ENCODE measurements around the gene HOXD12.

The HOXD12 gene

GRCh38 chr2:176147800-176148496 lies 48.4 kb downstream of the HOXD12 start:
- no peak for DNase-seq (ENCODE audit: low spot score)

DNA sequence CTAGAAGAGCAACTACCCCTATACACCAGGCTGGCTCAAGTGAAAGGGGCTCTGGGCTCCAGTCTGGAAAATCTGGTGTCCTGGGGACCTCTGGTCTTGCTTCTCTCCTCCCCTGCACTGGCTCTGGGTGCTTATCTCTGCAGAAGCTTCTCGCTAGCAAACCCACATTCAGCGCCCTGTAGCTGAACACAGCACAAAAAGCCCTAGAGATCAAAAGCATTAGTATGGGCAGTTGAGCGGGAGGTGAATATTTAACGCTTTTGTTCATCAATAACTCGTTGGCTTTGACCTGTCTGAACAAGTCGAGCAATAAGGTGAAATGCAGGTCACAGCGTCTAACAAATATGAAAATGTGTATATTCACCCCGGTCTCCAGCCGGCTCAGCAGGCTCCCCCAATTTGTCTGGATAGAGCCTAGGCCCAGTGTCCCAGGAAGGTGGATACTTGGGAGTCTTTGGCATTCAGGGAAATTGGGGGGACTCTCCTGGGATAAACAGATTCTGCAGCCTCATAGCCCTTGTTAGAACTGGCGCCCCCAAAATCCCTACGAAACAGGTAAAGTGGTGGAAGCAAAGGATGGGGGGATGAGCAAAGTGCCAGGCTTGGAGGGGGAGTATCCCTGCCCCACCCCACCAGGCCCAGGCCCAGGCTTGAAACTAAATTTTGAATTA lies 49.3 kb downstream of the HOXD12 start:
- no peak for DNase-seq (ENCODE audit: low spot score)

GRCh38 chr2:176149481-176149938 lies 49.9 kb downstream of the HOXD12 start:
- no peak for DNase-seq (ENCODE audit: low spot score)

DNA sequence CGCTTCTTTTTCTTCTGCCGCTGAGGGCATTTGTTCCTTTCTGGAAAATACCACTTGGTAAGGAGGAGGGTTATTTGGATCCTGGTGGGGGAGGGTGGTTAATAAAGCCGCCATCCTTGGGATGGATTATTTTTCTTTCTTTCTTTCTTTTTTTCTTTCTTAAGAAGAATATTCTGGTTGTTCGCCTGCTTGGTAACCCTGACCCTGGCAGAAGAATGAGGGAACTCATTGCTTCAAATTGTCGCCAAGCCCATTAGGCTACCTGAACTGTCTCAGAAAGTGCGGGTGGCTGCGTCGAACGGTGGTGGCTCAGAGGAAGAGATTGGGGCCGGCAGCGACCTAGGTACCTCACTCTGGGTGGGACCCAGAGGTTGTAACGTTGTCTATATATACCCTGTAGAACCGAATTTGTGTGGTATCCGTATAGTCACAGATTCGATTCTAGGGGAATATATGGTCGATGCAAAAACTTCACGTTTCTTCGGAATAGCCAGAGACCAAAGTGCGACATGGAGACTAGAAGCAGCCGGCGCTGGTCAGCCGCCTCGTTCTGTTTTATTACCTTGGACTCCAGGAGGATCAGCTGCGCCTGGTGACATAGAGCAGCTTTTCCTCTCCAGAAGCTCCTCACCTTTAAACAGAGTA lies 50.5 kb downstream of the HOXD12 start:
- no peak for DNase-seq (ENCODE audit: low spot score)

GRCh38 chr2:176150584-176151441 lies 51.2 kb downstream of the HOXD12 start:
- no peak for DNase-seq (ENCODE audit: low spot score)

- no peak for DNase-seq (ENCODE audit: low spot score)
Measured at GRCh38 chr2:176151442-176152287, 52.1 kb downstream of the HOXD12 start, which contains the start of gene HOXD4. Gene HOXD4, plus strand, starts transcription at chr2:176151550. Its CDS starts 84 bp downstream, at chr2:176151634.
